GM18499 (cell line): ENCODE measurements around the gene CUL3.
"Not testable (repeated sequence)": the region's sequence is repeated elsewhere in the genome, so short reads cannot be mapped to it uniquely, and the experiment has no call there.

Experiments
- ATAC-seq: cut with Tn5 transposase; IDR thresholded peaks from one replicate; pipeline ENCODE4 v1.9.1; 2021; ENCODE audit warnings: moderate number of reproducible peaks; ENCODE audit not compliant: insufficient read depth, unreplicated experiment

Gene CUL3

GRCh38 chr2:224585211-224586088 lies at the start of gene CUL3:
TSS of gene CUL3 (minus strand) at chr2:224585363. CDS start at chr2:224585009, 354 bp downstream.
- ATAC-seq, result peak; percentile 67

GRCh38 chr2:224630659-224631550 lies 45.7 kb upstream of the CUL3 start:
- ATAC-seq, result no peak

GRCh38 chr2:224628416-224628815 lies 43.3 kb upstream of the CUL3 start:
- no peak for ATAC-seq

GRCh38 chr2:224626735-224627134 lies 41.6 kb upstream of the CUL3 start:
- no peak for ATAC-seq

GRCh38 chr2:224613543-224614286 lies 28.6 kb upstream of the CUL3 start:
- no peak for ATAC-seq

GRCh38 chr2:224612578-224612977 lies 27.4 kb upstream of the CUL3 start:
- no peak for ATAC-seq

- ATAC-seq, result no peak
These were observed 26.8 kb upstream of the CUL3 start for GRCh38 chr2:224611938-224612337.

- ATAC-seq, result no peak
These were observed 22.9 kb upstream of the CUL3 start for GRCh38 chr2:224608104-224608503.

GRCh38 chr2:224603746-224604500 lies 18.8 kb upstream of the CUL3 start:
- not testable (repeated sequence) for ATAC-seq

GRCh38 chr2:224602778-224603375 lies 17.7 kb upstream of the CUL3 start:
- ATAC-seq, result not testable (repeated sequence)

GRCh38 chr2:224601923-224602322 lies 16.8 kb upstream of the CUL3 start:
- no peak for ATAC-seq

- no peak for ATAC-seq
These were observed 13.5 kb upstream of the CUL3 start for GRCh38 chr2:224598678-224599077.

- peak; percentile 36 for ATAC-seq
These were observed 11.1 kb upstream of the CUL3 start for GRCh38 chr2:224596289-224596688.

GRCh38 chr2:224595518-224595917 lies 10.4 kb upstream of the CUL3 start:
- no peak for ATAC-seq

- ATAC-seq, result no peak
These were observed 9.7 kb upstream of the CUL3 start for GRCh38 chr2:224594840-224595239.

GRCh38 chr2:224591220-224591619 lies 6.1 kb upstream of the CUL3 start:
- no peak for ATAC-seq

- ATAC-seq, result no peak
These were observed 1.0 kb upstream of the CUL3 start for GRCh38 chr2:224586127-224586695.

- ATAC-seq, result peak; percentile 21
These were observed 365 bp downstream of the CUL3 start for GRCh38 chr2:224584785-224585210.
